ENCODE results near the gene CRACR2B. TPM values are rescaled to one million over a fixed set of nuclear protein-coding genes. Genes with fewer than 3 reads are reported as not detected.

Gene CRACR2B
- polyA plus RNA-seq, 5 donors: 13.6 to 31.6 (median 21.5) TPM

GRCh38 chr11:825366-826226, 2.1 kb upstream of the CRACR2B start:
- no peak for DNase-seq

DNA sequence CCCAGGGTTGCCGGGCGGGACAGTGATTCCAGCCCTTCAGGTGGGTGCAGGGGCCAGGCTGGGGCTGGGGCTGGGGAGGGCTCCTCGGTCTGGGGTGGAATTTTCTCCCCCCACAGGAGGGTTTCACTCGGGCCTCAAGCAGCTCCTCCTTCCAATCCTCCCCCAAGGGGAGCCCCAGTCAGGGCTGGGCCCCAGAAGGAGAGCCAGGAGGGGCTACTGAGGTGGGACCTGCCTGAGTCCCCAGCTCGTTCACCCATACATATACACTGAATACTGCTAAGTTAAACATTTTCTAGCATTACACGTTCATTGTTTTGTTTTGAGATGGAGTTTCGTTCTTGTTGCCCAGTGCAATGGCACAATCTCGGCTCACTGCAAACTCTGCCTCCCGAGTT, 1.5 kb upstream of the CRACR2B start:
- no peak for DNase-seq

- DNase-seq: no peak
Observed at GRCh38 chr11:826836-827145, 928 bp upstream of the CRACR2B start.

- no peak for DNase-seq
Observed at GRCh38 chr11:827146-827896, 398 bp upstream of the CRACR2B start.

DNA sequence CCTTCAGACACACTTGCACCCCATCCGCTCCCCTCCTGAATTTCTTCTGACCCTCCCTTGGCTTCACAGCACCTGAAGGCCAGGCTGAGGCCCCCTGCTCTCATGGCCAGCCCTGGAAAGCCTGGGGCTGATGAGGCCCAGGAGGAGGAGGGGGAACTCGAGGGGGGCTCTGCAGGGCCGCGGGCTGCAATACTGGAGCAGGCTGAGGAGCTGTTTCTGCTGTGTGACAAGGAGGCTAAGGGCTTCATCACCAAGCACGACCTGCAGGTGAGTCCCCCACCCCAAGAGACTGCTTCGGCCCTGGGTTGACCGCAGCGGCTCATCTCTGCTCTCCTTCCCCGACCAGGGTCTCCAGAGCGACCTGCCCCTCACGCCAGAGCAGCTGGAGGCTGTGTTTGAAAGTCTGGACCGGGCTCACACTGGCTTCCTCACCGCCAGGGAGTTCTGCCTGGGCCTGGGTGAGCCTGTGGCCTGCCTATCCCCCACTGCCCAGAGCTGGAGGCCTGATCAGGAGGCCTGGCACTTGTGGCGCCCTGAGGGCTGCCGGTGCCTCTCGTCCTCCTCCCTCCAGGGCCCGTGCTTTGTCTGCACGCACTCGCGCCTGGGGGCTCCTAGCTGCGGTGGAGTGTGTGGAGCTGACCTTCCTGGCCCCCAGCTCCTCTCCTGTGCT, 922 bp downstream of the CRACR2B start:
- DNase-seq: no peak

DNA sequence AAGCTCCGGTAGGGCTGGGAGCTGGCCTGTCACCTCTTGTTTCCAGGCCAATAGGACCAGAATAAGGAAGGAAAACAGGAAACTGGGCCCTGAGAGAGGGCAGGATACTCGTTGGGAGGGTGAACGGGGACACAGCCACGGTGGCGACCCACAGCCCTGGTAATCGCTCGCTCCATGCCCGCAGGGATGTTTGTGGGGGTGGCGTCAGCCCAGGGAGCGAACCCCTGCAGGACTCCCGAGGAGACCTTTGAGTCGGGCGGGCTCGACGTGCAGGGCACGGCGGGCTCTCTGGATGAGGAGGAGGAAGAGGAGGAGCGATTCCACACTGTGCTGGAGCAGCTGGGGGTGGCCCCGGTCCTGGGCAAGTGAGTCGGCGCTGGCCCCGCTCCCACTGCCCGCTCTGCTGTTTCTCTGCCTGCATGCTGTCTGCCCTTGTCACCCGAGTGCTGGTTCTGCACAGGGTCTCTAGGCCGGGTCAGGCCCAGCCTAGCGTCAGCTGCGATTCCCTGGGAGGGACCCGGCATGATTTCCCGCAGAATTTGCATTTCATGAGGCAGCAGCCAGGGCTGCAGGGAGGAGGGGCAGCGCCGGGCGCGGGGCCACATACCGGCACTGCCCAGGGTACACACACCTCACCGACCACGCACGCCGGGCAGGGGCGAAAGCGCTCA, 1.6 kb downstream of the CRACR2B start:
- no peak for DNase-seq

- no peak for DNase-seq
Observed at GRCh38 chr11:829847-830294, 2.2 kb downstream of the CRACR2B start.

GRCh38 chr11:830295-831117, 2.8 kb downstream of the CRACR2B start:
- no peak for DNase-seq

- DNase-seq: no peak
Observed at GRCh38 chr11:831118-831864, 3.6 kb downstream of the CRACR2B start.

DNA sequence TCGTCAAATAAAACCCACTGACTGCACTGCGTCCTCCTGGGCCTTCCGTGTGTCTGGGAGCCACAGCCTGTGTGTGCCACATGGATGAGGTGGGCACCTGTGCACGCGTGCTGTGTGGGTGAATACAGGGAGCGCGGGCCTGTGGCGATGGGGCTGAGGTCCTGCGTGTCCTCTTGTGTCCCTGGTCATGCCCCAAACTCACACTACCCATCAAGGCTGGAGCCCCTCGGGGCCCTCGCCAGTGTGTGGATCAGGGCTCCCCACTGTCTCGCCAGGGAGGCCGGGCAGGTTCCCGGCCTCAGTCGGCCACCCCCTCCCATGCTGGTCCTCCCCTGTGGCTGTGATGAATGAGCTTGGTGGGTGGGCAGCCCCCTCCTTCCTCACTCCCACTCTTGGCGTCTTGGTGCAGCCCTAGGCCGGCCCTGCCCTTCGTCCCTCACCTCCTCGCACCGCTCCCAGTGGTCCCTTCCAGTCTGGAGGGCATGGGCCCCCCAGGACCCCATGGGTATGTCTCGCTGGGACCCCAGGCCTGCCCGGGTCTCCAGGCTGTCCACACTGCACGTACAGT, 4.3 kb downstream of the CRACR2B start:
- no peak for DNase-seq

GRCh38 chr11:832529-833113, 4.9 kb downstream of the CRACR2B start, which contains the start of gene CD151:
Gene CD151, plus strand, starts transcription at chr11:832952. Its CDS starts 3,118 bp downstream, at chr11:836070.
- no peak for DNase-seq

DNA sequence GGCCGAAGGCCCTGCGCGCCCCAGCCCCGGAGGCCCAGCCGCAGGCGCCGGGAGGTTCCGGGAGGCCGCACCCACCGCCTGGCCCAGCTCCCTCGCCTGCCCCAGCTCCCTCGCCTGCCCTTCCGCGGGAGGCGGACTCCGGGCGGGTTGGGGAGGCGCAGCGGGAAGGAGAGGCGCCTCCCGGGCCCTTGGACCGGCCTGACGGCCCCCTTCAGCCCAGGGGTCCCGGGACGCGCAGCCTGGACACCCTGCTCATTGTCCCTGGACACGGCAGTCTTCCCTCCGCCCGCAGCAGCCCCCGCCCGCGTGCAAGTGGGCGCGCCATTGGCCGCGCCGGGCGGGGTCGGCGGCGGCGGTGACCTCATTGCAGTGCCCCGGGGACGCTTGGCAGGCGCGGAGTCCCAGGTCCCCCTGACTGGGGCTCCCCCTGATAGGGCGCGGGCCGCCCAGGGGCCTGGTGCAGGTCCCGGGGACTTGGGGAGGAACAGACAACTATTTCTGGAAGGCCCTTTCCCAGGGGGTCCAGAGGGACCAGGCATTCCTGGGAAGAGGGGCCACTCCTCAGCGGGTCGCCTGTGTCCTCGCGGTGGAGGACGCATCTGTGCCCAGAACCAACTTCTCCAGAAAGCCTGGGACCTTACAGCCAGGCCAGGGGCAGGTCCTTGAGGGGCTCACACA, 5.5 kb downstream of the CRACR2B start:
- DNase-seq: no peak

- DNase-seq: no peak
Observed at GRCh38 chr11:833849-834311, 6.2 kb downstream of the CRACR2B start.

GRCh38 chr11:834371-835316, 6.9 kb downstream of the CRACR2B start:
- no peak for DNase-seq

DNA sequence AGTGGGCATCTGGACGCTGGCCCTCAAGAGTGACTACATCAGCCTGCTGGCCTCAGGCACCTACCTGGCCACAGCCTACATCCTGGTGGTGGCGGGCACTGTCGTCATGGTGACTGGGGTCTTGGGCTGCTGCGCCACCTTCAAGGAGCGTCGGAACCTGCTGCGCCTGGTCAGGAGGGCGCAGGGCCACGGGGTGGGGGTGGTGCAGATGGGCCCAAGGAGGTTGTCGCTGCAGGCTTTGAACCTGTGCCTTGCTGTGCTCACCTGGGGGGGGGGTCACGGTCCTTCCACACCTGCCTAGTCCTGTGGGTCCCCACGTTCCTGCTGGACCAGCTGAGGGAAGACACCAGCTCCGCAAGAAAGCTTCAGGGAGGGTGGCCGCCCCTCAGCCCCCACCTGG, 8.6 kb downstream of the CRACR2B start:
- DNase-seq: no peak

DNA sequence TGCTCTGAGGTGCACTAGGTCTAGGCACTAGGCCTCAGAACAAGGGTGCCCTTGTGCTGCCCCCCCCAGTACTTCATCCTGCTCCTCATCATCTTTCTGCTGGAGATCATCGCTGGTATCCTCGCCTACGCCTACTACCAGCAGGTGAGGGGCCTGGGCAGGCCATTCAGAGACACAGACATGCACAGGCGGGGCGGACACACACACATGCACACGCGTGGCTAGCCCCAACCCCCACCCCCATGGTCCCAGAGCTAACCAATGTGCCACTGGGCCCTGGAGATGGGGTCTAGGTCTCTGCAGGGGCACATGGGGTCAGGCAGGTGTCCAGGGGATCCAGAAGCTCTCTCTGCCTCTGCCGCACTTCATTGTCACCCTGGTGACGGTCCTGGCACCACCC, 9.0 kb downstream of the CRACR2B start:
- DNase-seq: no peak

GRCh38 chr11:837189-837989, 9.7 kb downstream of the CRACR2B start:
- DNase-seq: no peak
